ENCODE data around the gene RPS15A.
"Not testable (repeated sequence)": the region's sequence is repeated elsewhere in the genome, so short reads cannot be mapped to it uniquely, and the experiment has no call there.

The RPS15A gene

DNA sequence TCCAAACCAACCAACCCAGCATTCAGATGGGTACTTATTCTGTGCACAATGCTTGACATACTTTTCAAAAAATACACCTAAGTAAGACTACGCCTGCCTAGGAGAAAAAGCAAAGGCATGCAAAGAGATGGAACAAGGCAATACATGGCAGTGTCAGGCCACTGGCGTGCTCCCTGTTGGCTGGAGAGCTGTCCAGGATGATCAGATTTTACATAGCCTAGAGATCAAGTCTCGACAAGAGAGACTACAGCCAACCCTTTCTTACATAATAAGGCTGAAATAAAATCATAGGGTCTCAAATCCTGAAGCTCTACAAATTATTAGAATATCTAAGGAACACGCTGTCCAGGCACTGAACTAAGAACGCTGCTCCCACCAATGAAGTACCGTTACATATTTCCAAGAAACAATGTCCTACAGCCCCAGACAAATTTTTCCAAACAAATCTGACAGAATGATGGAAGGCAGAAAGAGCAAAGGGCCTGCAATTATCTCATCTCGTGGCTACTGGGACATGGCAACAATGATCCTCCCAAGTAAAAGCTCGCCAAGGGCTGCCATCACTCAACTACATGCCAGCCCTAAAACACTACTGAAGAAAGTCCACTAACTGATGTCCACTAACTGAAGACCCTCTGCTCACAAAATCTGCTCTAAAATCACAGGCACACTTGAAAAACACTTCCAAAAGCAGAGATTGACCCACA lies 5.1 kb downstream of the RPS15A start:
- H3K4me3 ChIP-seq (ENCODE audit: low read depth, low read length), result no peak overlapping the region
- TF ChIP-seq, protein P1, sequence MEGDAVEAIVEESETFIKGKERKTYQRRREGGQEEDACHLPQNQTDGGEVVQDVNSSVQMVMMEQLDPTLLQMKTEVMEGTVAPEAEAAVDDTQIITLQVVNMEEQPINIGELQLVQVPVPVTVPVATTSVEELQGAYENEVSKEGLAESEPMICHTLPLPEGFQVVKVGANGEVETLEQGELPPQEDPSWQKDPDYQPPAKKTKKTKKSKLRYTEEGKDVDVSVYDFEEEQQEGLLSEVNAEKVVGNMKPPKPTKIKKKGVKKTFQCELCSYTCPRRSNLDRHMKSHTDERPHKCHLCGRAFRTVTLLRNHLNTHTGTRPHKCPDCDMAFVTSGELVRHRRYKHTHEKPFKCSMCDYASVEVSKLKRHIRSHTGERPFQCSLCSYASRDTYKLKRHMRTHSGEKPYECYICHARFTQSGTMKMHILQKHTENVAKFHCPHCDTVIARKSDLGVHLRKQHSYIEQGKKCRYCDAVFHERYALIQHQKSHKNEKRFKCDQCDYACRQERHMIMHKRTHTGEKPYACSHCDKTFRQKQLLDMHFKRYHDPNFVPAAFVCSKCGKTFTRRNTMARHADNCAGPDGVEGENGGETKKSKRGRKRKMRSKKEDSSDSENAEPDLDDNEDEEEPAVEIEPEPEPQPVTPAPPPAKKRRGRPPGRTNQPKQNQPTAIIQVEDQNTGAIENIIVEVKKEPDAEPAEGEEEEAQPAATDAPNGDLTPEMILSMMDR (IDR thresholded peaks at IDR 0.05; ENCODE audit: low read depth, low read length), result no peak
- DNase-seq (ENCODE audit: low read depth, low spot score), result no peak
- in situ Hi-C loops (cut with HindIII; ENCODE audit: low sequenced_read_pairs), result no loop called here

DNA sequence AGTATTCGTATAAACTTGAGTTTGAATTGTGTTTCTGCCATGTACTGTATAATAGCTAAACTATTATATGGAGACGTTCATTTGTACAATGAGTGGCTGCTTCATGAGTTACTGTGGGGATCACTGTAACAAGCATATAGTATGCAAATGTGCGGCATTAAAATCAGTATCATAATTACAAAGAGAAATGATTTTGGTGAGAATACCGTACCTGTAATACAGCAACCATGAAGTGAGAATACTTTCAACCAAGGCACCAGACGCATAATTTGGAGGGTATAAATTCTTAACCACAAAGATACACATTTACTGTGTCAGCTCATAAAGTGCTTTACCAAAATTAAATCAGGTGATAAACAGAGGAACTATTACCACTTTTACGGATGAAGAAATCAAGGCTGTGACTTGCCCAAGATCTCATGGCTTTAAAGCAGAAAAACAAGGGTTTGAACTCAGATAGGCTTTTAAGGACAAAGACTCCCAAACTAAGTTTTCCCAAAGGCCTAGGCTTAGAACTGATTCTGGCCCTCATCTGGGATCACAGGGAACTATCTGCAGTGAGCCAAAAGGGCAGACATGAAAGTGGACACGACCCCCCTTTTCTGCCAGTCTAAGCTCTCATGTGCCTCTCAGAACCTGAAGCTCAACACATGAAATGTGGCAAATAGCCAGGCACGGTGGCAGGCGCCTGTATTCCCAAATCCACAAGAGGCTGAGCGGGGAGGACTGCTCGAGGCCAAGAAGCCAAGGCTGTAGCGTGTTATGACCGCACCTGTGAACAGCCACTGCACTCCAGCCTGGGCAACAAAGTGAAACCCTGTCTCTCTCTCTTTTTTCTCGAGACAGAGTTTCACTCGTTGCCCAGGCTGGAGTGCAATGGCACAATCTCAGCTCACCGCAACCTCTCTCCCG lies 6.4 kb downstream of the RPS15A start:
- no peak for DNase-seq (ENCODE audit: low read depth, low spot score)
- in situ Hi-C loops (cut with HindIII; ENCODE audit: low sequenced_read_pairs), result no loop called here
- TF ChIP-seq, protein P1 (IDR thresholded peaks at IDR 0.05; ENCODE audit: low read depth, low read length), result no peak
- H3K4me3 ChIP-seq (ENCODE audit: low read depth, low read length), result no peak overlapping the region

DNA sequence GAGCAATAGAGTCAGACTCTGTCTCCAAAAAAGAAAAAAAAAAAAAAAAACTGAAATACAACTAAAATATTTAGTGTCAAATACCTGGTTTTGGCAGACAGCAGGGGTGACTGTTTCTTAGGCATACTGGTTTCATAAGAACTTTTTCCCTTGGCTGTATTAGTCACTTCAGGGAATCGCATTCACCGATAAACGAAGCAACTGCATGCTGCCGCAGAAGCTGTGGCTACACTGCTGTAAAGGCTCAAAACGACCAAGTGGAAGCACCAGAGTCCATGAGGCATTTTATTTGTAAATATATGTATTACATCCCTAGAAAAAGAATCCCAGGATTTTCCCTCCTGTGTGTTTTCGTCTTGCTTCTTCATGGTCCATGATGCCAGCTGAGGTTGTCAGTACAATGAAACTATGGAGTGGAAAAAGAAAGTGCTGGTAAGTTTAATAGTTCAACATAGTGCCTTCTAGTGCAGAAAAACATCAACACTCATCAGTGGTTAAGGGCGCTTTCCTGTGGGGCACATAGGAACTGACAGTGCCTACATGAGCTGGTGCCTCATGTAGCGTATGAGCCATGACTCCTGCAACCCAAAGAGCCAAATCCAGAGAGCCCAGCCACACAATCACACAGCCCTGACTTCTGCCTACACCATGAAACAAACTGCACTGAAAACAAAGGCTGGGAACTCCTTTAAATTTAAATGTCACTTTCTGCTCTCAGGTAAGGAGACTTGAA lies 7.3 kb downstream of the RPS15A start:
- DNase-seq (ENCODE audit: low read depth, low spot score), result no peak
- TF ChIP-seq, protein P1 (IDR thresholded peaks at IDR 0.05; ENCODE audit: low read depth, low read length), result no peak
- in situ Hi-C loops (cut with HindIII; ENCODE audit: low sequenced_read_pairs), result no loop called here
- H3K4me3 ChIP-seq (ENCODE audit: low read depth, low read length), result no peak overlapping the region

DNA sequence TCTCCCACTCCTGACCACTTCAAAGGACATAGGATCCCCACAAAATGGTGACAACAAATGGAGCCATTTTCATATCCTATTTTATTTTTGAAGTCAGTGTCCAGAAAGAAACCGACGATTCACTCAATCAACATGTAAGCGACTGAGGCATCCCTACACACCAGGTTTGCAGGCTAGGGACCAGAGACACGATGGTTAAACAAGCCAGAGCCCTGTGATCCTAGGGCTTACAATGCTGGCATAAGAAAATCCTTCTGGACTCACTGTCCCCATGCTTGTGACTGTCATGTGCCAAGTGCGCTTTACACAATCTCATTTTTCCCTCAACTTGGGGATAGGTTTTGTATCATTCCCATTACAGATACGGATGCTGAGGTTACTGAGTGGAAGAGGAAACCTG lies 8.9 kb downstream of the RPS15A start:
- H3K4me3 ChIP-seq (ENCODE audit: low read depth, low read length); DNase-seq (ENCODE audit: low read depth, low spot score); in situ Hi-C loops (cut with HindIII; ENCODE audit: low sequenced_read_pairs): not testable (repeated sequence)

DNA sequence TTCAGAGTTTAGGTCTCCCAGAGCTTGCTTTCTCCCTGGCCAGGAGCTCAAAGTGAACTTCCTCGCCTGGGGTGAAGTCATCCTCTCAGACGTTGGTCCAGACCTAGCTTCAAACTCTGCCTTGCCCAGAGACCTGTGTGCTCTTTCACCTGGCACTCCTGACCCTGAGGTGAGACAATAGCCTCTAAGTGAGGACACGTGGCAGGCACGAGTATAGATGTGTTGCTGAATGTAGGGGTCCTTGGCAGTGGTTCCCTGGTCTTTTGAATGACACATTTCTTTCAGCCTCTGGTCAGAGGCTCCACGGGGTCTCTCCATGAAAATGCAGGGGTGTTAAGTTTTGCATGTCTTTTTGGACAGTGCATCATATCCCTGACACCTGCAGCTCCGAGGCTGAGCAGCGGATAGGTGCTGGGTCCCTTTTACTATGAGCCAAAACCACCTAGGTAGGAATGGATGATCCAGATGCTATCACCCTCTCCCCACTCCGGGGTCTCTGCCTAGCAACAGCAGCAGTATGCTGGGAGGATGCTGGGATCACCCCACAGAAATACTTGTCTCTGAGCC lies 9.6 kb downstream of the RPS15A start:
- DNase-seq (ENCODE audit: low read depth, low spot score); in situ Hi-C loops (cut with HindIII; ENCODE audit: low sequenced_read_pairs); H3K4me3 ChIP-seq (ENCODE audit: low read depth, low read length): not testable (repeated sequence)

DNA sequence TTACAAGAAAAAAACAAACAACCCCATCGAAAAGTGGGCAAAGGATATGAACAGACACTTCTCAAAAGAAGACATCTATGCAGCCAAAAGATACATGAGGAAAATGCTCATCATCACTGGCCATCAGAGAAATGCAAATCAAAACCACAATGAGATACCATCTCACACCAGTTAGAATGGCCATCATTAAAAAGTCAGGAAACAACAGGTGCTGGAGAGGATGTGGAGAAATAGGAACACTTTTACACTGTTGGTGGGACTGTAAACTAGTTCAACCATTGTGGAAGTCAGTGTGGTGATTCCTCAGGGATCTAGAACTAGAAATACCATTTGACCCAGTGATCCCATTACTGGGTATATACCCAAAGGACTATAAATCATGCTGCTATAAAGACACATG lies 12.5 kb downstream of the RPS15A start:
- in situ Hi-C loops (cut with HindIII; ENCODE audit: low sequenced_read_pairs), result not testable (repeated sequence)

DNA sequence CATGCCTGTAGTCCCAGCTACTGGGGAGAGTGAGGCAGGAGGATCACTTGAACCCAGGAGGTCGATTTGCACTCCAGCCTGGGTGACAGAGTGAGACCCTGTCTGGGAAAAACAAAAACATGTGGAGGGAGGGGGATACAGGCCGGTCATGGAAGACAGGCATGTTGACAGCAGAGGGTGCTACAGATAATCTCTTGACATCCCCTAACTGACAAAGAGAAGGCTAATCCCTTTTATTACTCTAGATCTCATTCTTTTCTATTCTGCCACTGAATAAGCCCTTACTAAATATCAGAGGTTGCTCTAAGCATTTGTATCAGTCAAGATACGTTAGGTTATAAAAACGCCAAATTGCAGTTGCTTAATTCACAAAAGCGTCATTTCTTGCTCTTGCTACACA lies 13.8 kb downstream of the RPS15A start:
- in situ Hi-C loops (cut with HindIII; ENCODE audit: low sequenced_read_pairs); DNase-seq (ENCODE audit: low read depth, low spot score); H3K4me3 ChIP-seq (ENCODE audit: low read depth, low read length): not testable (repeated sequence)

More for the DNA sequence above, 12.5 kb downstream of the RPS15A start:
- not testable (repeated sequence) for H3K4me3 ChIP-seq (ENCODE audit: low read depth, low read length); DNase-seq (ENCODE audit: low read depth, low spot score)

DNA sequence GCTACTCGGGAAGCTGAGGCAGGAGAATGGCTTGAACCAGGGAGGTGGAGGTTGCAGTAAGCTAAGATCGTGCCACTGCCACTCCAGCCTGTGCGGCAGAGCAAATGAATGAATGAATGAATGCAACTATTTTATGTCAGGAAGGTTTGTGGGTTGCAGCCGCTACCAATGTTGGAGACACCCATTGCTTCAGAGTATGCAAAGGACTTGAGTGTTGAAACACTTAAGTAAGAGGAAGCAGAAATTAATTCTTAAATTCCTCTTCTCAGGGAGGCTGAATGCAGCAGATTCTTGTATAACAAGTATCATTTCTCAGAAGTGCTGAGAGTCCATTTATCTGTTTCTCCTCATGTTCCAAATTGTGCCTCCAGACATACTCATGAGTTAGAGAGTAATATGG lies 15.5 kb downstream of the RPS15A start:
- in situ Hi-C loops (cut with HindIII; ENCODE audit: low sequenced_read_pairs); DNase-seq (ENCODE audit: low read depth, low spot score); H3K4me3 ChIP-seq (ENCODE audit: low read depth, low read length): not testable (repeated sequence)

DNA sequence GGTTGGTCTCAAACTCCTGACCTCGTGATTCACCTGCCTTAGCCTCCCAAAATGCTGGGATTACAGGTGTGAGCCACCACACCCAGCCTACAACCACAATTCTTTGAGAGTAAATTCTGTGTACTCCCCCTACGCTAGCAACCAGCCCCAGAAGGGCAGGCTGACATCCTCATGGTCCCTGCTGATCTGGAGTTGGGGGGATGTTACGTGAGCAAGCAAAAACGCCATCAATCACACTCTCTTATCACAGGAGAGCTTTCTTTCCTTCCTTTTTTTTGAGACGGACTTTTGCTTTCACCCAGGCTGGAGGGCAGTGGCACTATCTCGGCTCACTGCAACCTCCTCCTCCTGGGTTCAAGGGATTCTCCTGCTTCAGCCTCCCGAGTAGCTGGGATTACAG lies 18.0 kb downstream of the RPS15A start:
- DNase-seq (ENCODE audit: low read depth, low spot score), result not testable (repeated sequence)

DNA sequence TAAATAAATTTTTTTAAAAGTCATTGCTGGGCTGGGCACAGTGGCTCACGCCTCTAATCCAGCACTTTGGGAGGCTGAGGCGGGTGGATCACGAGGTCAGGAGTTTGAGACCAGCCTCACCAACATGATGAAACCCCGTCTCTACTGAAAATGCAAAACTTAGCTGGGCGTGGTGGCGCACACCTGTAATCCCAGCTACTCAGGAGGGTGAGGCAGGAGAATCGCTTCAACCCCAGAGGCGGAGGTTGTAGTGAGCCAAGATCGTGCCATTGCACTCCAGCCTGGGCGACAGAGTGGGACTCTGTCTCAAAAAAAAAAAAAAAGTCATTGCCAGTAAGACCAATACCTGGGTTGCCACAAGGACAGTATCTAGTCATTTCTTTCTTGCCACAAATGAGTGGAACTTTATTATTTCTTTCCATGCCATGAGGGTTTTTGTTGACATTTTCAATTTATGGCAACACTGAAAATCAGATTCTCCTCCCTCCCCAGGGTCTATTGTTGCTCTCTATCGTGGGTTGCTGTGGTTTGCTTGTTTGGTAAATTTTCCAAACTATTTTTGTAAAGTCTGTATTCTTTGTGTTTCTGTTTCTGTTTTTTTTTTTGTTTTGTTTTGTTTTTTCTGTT lies 19.7 kb downstream of the RPS15A start:
- in situ Hi-C loops (cut with HindIII; ENCODE audit: low sequenced_read_pairs); H3K4me3 ChIP-seq (ENCODE audit: low read depth, low read length); DNase-seq (ENCODE audit: low read depth, low spot score): not testable (repeated sequence)

More for the DNA sequence above, 18.0 kb downstream of the RPS15A start:
- in situ Hi-C loops (cut with HindIII; ENCODE audit: low sequenced_read_pairs); H3K4me3 ChIP-seq (ENCODE audit: low read depth, low read length): not testable (repeated sequence)

DNA sequence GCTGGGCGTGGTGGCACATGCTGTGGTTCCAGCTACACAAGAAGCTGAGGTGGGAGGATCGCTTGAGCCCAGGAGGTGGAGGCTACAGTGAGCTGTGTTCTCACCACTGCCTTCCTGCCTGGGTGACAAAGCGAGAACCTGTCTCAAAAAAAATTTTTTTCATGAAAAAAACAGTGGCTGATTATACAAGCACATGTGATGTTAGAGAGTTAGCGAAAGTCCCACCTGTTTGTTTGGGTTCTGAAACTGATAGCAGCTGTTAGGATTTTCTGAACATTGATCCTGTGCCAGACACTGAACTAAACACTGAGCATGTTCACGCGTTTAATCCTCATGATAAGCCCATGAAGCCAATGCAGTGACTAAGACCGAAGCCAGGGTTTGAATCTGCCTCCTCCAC lies 22.9 kb downstream of the RPS15A start:
- in situ Hi-C loops (cut with HindIII; ENCODE audit: low sequenced_read_pairs); H3K4me3 ChIP-seq (ENCODE audit: low read depth, low read length); DNase-seq (ENCODE audit: low read depth, low spot score): not testable (repeated sequence)

DNA sequence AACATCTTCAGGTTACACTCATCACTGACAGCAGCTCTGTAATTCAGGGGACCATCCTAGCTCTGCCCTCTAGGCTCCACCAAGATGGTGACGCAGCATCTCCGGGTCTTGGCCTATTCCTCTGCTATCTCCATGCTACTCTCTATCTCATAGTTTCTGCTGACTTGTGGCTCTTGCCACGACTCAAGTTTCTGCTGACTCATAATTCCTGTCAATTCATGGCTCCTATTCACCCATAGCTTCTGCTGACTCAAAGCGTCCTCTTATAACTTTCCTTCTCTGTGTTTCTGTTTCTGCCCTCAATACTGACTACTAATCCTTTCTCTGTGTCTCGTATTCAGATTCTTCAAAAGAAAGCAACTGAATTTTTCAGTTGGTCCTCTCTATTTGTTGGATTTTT lies 27.4 kb downstream of the RPS15A start:
- DNase-seq (ENCODE audit: low read depth, low spot score); in situ Hi-C loops (cut with HindIII; ENCODE audit: low sequenced_read_pairs); H3K4me3 ChIP-seq (ENCODE audit: low read depth, low read length): not testable (repeated sequence)

Measured in astrocyte of the spinal cord (primary cell).